Activated B cell treated with CpG ODN at 0.5 μM for 24 hours (primary cell): ENCODE results near the gene HDAC5. TPM values are rescaled to one million over a fixed set of nuclear protein-coding genes. Genes with fewer than 3 reads are reported as not detected.

Experiments
- ATAC-seq: fragments of 200-7000 bp; cut with Tn5 transposase; one replicate; pipeline ENCODE4 v1.10.0; 2021; ENCODE audit warnings: low read depth, mild to moderate bottlenecking, moderate library complexity
- CTCF ChIA-PET: fragments of 350-600 bp; sonication (Branson Sonifier 250); formaldehyde crosslinking; loops from one replicate; lab custom pipeline; 2021; ENCODE audit warnings: antibody characterized with exemption; lab: Charles Lee
- POLR2A ChIA-PET: fragments of 350-600 bp; sonication (Branson Sonifier 250); formaldehyde crosslinking; loops from one replicate; lab custom pipeline; 2021; ENCODE audit warnings: antibody characterized with exemption; lab: Charles Lee
- DNase-seq: peaks from one replicate; pipeline ENCODE4 v3.0.0; 2022
- H3K27ac Mint-ChIP-seq: one replicate; pipeline ENCODE4 v1.8.0; 2020; ENCODE audit warnings: mixed read lengths
- H3K27me3 Mint-ChIP-seq: one replicate; pipeline ENCODE4 v1.8.0; 2021; ENCODE audit warnings: mixed read lengths
- H3K36me3 Mint-ChIP-seq: one replicate; pipeline ENCODE4 v1.8.0; 2021; ENCODE audit warnings: low read depth, mixed read lengths
- H3K4me1 Mint-ChIP-seq: one replicate; pipeline ENCODE4 v1.8.0; 2021; ENCODE audit warnings: mixed read lengths
- H3K4me3 Mint-ChIP-seq: one replicate; pipeline ENCODE4 v1.8.0; 2020; ENCODE audit warnings: mild to moderate bottlenecking, mixed read lengths
- H3K9me3 Mint-ChIP-seq: one replicate; pipeline ENCODE4 v1.8.0; 2020; ENCODE audit warnings: mixed read lengths
- CTCF ChIP-seq: fragments of 200-600 bp; IDR thresholded peaks from one replicate; pipeline ENCODE4 v1.8.0; 2022; ENCODE audit warnings: antibody characterized with exemption, mild to moderate bottlenecking
- intact Hi-C: fragments of 100-400 bp; cut with micrococcal nuclease; formaldehyde crosslinking; loops from one replicate; pipeline ENCODE4 v1.15.1; 2024
- total RNA-seq: library from RNA; stranded (reverse); gene quantifications from 2 replicates; pipeline ENCODE4 v1.2.3, GENCODE V29; 2022

Gene HDAC5
- total RNA-seq, 1 donor from 2014 or later = 35.1 TPM

- no peak for DNase-seq
- intact Hi-C loops = no loop called here
- Mint-ChIP-seq H3K27me3 (no peaks in the 10 kb centered on the region), H3K27ac (no peak overlapping the region), H3K36me3 (peaks cover 18% of the 10 kb centered on the region), H3K4me1 (peaks cover 40% of the 10 kb centered on the region), H3K9me3 (no peaks in the 10 kb centered on the region), H3K4me3 (no peak overlapping the region)
- ChIA-PET POLR2A (interaction anchor here (0.5 to 2.5 kb wide), 4 partner anchors 13 to 220 kb away, joined by 3 to 18 read pairs (median 6); partner anchors contain the start of genes G6PC3, HDAC5 and TMUB2), CTCF (no interaction called here)
- no peak for ATAC-seq
- no peak for TF ChIP-seq CTCF
These were observed 13.3 kb downstream of the HDAC5 start for GRCh38 chr17:44110011-44110686.

- H3K4me3 Mint-ChIP-seq = no peak overlapping the region
- TF ChIP-seq CTCF = no peak
- H3K36me3 Mint-ChIP-seq = peaks cover 18% of the 10 kb centered on the region
- H3K27ac Mint-ChIP-seq = no peak overlapping the region
- ATAC-seq = no peak
- H3K4me1 Mint-ChIP-seq = peaks cover 40% of the 10 kb centered on the region
- intact Hi-C loops = no loop called here
- H3K9me3 Mint-ChIP-seq = no peaks in the 10 kb centered on the region
- H3K27me3 Mint-ChIP-seq = no peaks in the 10 kb centered on the region
- CTCF ChIA-PET = no interaction called here
- POLR2A ChIA-PET = no interaction called here
- no peak for DNase-seq
These were observed 14.2 kb downstream of the HDAC5 start for GRCh38 chr17:44109312-44109630.

GRCh38 chr17:44108440-44109311, 14.8 kb downstream of the HDAC5 start:
- Mint-ChIP-seq H3K9me3 (no peaks in the 10 kb centered on the region), H3K4me3 (peak overlapping the region; percentile 6), H3K27ac (no peak overlapping the region), H3K4me1 (peaks cover 37% of the 10 kb centered on the region), H3K27me3 (no peaks in the 10 kb centered on the region), H3K36me3 (peaks cover 15% of the 10 kb centered on the region)
- ChIA-PET CTCF (no interaction called here), POLR2A (interaction anchor here (0.6 kb wide), 1 partner anchor 39 kb away, joined by 4 read pairs; no protein-coding TSS in a partner anchor)
- no peak for DNase-seq
- intact Hi-C loops = no loop called here
- no peak for TF ChIP-seq CTCF
- ATAC-seq = no peak

GRCh38 chr17:44106801-44107200, 16.6 kb downstream of the HDAC5 start:
- no peaks in the 10 kb centered on the region for H3K27me3 Mint-ChIP-seq
- TF ChIP-seq CTCF = no peak
- no peak overlapping the region for H3K27ac Mint-ChIP-seq
- ATAC-seq (no peak), DNase-seq (no peak)
- peaks cover 18% of the 10 kb centered on the region for H3K4me1 Mint-ChIP-seq
- H3K4me3 Mint-ChIP-seq = no peak overlapping the region
- CTCF ChIA-PET = no interaction called here
- intact Hi-C loops = no loop called here
- H3K36me3 Mint-ChIP-seq = peaks cover 16% of the 10 kb centered on the region
- H3K9me3 Mint-ChIP-seq = no peaks in the 10 kb centered on the region
- POLR2A ChIA-PET = interaction anchor here (0.7 kb wide), 1 partner anchor 43 kb away, joined by 5 read pairs; no protein-coding TSS in a partner anchor

GRCh38 chr17:44105941-44106340, 17.5 kb downstream of the HDAC5 start:
- intact Hi-C loops = no loop called here
- CTCF ChIA-PET = no interaction called here
- H3K4me3 Mint-ChIP-seq = no peak overlapping the region
- ATAC-seq = no peak
- no peaks in the 10 kb centered on the region for H3K9me3 Mint-ChIP-seq
- POLR2A ChIA-PET = interaction anchor here (0.6 kb wide), 1 partner anchor 97 kb away, joined by 3 read pairs; no protein-coding TSS in a partner anchor
- H3K27ac Mint-ChIP-seq = no peak overlapping the region
- DNase-seq = no peak
- TF ChIP-seq CTCF = no peak
- no peaks in the 10 kb centered on the region for H3K27me3 Mint-ChIP-seq
- peaks cover 18% of the 10 kb centered on the region for H3K36me3 Mint-ChIP-seq
- H3K4me1 Mint-ChIP-seq = peaks cover 9% of the 10 kb centered on the region
